ENCODE data around the gene SSPN.

SSPN gene

DNA sequence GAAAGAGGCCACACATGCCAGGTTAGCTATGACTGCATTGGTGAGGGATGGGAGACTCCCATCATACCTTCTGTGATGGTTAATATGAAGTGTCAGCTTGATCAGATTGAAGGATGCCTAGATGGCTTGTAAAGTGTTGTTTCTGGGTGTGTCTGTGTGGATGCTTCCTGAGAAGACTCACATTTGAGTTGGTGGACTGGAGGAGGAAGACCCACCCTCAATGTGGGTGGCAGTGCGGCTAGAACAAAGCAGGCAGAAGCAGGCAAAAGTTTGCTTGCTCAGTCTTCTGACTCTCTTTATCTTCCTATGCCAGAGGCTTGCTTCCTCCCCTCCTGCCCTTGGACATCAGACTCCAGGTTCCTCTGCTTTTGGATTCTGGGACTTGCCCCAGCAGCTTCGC is 88.2 kb downstream of the SSPN start:
- no peaks in the 10 kb centered on the region for H3K4me1 ChIP-seq (ENCODE audit: insufficient read depth, low read length)
- H3K27ac ChIP-seq (ENCODE audit: low read length): no peak overlapping the region
- DNase-seq: no peak
- H3K79me2 ChIP-seq (ENCODE audit: insufficient read depth, low read length): no peaks in the 10 kb centered on the region
- no peak overlapping the region for H3K4me3 ChIP-seq (ENCODE audit: low read depth in 1 of 2, low read length in 2 of 2)
- no peaks in the 10 kb centered on the region for H4K20me1 ChIP-seq (ENCODE audit: insufficient read depth, low read length)
- no peak overlapping the region for H3K4me2 ChIP-seq (ENCODE audit: insufficient read depth, low read length)
- no peak for TF ChIP-seq EZH2 (IDR thresholded peaks at IDR 0.05; ENCODE audit: borderline replicate concordance, low read depth, low read length, severe bottlenecking)
- TF ChIP-seq, protein P1, sequence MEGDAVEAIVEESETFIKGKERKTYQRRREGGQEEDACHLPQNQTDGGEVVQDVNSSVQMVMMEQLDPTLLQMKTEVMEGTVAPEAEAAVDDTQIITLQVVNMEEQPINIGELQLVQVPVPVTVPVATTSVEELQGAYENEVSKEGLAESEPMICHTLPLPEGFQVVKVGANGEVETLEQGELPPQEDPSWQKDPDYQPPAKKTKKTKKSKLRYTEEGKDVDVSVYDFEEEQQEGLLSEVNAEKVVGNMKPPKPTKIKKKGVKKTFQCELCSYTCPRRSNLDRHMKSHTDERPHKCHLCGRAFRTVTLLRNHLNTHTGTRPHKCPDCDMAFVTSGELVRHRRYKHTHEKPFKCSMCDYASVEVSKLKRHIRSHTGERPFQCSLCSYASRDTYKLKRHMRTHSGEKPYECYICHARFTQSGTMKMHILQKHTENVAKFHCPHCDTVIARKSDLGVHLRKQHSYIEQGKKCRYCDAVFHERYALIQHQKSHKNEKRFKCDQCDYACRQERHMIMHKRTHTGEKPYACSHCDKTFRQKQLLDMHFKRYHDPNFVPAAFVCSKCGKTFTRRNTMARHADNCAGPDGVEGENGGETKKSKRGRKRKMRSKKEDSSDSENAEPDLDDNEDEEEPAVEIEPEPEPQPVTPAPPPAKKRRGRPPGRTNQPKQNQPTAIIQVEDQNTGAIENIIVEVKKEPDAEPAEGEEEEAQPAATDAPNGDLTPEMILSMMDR (IDR thresholded peaks at IDR 0.05; ENCODE audit: borderline replicate concordance, extremely low read depth, low read length, poor library complexity, severe bottlenecking): no peak
- no peak overlapping the region for H3K9ac ChIP-seq (ENCODE audit: low read depth, low read length)
- no peaks in the 10 kb centered on the region for H3K27me3 ChIP-seq (ENCODE audit: insufficient read depth, low read length, poor library complexity)
- no peak for ATAC-seq (ENCODE audit: insufficient read depth, low read depth)
- H2AFZ ChIP-seq (ENCODE audit: low read depth, low read length): no peak overlapping the region
- H3K9me3 ChIP-seq (ENCODE audit: insufficient read depth, low read length, severe bottlenecking): no peaks in the 10 kb centered on the region
- no peaks in the 10 kb centered on the region for H3K36me3 ChIP-seq (ENCODE audit: insufficient read depth, low read length)

DNA sequence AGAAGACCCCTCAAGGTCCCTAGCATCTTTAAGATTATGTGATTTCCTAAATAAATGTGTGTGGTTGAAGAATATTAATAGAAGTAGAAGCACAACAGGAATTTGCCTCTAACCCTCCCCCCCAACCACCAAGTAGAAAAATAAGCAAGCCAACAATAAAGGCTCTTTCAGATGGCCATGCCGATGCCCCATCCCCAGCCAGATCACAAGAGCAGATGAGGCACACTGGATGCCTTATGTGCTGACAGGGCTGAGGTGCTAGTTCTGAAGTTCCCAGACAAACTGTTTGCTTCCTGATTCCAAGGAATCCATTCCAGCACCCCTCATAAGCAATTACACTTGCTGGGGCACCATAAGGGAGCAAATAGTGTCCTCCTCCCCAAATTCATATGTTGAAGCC is 90.0 kb downstream of the SSPN start:
- Histone ChIP-seq H3K79me2 (ENCODE audit: insufficient read depth, low read length) (no peaks in the 10 kb centered on the region), H3K4me3 (ENCODE audit: low read depth in 1 of 2, low read length in 2 of 2) (no peak overlapping the region), H3K9me3 (ENCODE audit: insufficient read depth, low read length, severe bottlenecking) (no peaks in the 10 kb centered on the region), H3K27ac (ENCODE audit: low read length) (no peak overlapping the region), H3K36me3 (ENCODE audit: insufficient read depth, low read length) (no peaks in the 10 kb centered on the region), H3K4me1 (ENCODE audit: insufficient read depth, low read length) (no peaks in the 10 kb centered on the region), H2AFZ (ENCODE audit: low read depth, low read length) (no peak overlapping the region), H3K4me2 (ENCODE audit: insufficient read depth, low read length) (no peak overlapping the region), H3K9ac (ENCODE audit: low read depth, low read length) (no peak overlapping the region), H4K20me1 (ENCODE audit: insufficient read depth, low read length) (no peaks in the 10 kb centered on the region), H3K27me3 (ENCODE audit: insufficient read depth, low read length, poor library complexity) (no peaks in the 10 kb centered on the region)
- DNase-seq (no peak), ATAC-seq (ENCODE audit: insufficient read depth, low read depth) (no peak)
- TF ChIP-seq EZH2 (IDR thresholded peaks at IDR 0.05; ENCODE audit: borderline replicate concordance, low read depth, low read length, severe bottlenecking): no peak
- TF ChIP-seq, protein P1 (IDR thresholded peaks at IDR 0.05; ENCODE audit: borderline replicate concordance, extremely low read depth, low read length, poor library complexity, severe bottlenecking): no peak

DNA sequence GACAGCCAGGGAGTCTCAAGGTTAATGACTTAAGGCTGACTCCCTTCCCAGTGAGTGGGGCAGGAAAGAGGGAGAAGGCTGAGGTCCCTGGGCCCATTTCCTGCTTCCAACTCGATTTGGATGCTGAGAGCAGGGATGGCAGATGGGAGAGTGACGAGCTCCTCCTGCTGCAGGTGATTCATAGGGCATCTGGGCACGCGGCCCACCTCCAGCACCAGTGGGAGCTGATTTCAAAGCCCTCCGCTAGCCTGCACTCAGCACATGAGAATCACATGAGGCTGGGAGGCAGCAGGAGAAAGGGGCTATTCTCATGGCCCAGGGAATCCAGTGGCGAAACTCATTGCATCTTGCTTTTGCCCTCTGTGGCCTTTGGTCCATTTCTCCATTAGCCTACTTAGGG is 90.8 kb downstream of the SSPN start:
- Histone ChIP-seq H3K4me2 (ENCODE audit: insufficient read depth, low read length) (no peak overlapping the region), H3K27ac (ENCODE audit: low read length) (no peak overlapping the region), H2AFZ (ENCODE audit: low read depth, low read length) (no peak overlapping the region), H3K9me3 (ENCODE audit: insufficient read depth, low read length, severe bottlenecking) (no peaks in the 10 kb centered on the region), H3K27me3 (ENCODE audit: insufficient read depth, low read length, poor library complexity) (no peaks in the 10 kb centered on the region), H3K4me3 (ENCODE audit: low read depth in 1 of 2, low read length in 2 of 2) (no peak overlapping the region), H3K9ac (ENCODE audit: low read depth, low read length) (no peak overlapping the region), H3K36me3 (ENCODE audit: insufficient read depth, low read length) (no peaks in the 10 kb centered on the region), H3K4me1 (ENCODE audit: insufficient read depth, low read length) (no peaks in the 10 kb centered on the region), H3K79me2 (ENCODE audit: insufficient read depth, low read length) (no peaks in the 10 kb centered on the region), H4K20me1 (ENCODE audit: insufficient read depth, low read length) (no peaks in the 10 kb centered on the region)
- DNase-seq (no peak), ATAC-seq (ENCODE audit: insufficient read depth, low read depth) (no peak)
- TF ChIP-seq, protein P1 (IDR thresholded peaks at IDR 0.05; ENCODE audit: borderline replicate concordance, extremely low read depth, low read length, poor library complexity, severe bottlenecking): no peak
- TF ChIP-seq EZH2 (IDR thresholded peaks at IDR 0.05; ENCODE audit: borderline replicate concordance, low read depth, low read length, severe bottlenecking): no peak
